Trophoblast cell (in vitro differentiated cells and primary cell): ENCODE results near the gene ALG9. TPM values are rescaled to one million over a fixed set of nuclear protein-coding genes. Genes with fewer than 3 reads are reported as not detected.

Experiments
- DNase-seq, 2 donors: peaks; one replicate each; pipeline ENCODE4 v3.0.0-alpha.2; 2016
- H2AFZ ChIP-seq: 2 replicates; pipeline ENCODE4 v1.6.1; 2013; ENCODE audit warnings: low read length, moderate library complexity, mild to moderate bottlenecking; ENCODE audit not compliant: insufficient read depth, poor library complexity
- H2AK5ac ChIP-seq: 2 replicates; pipeline ENCODE4 v1.6.1; 2013; ENCODE audit warnings: mild to moderate bottlenecking, low read length
- H2BK120ac ChIP-seq: 2 replicates; pipeline ENCODE4 v1.6.1; 2013; ENCODE audit warnings: low read length, mild to moderate bottlenecking, moderate library complexity; ENCODE audit not compliant: insufficient read depth, poor library complexity
- H2BK12ac ChIP-seq: 2 replicates; pipeline ENCODE4 v1.6.1; 2013; ENCODE audit warnings: mild to moderate bottlenecking, low read length, moderate library complexity
- H2BK5ac ChIP-seq: 2 replicates; pipeline ENCODE4 v1.6.1; 2013; ENCODE audit warnings: low read length, low read depth, moderate library complexity, mild to moderate bottlenecking; ENCODE audit not compliant: poor library complexity
- H3K14ac ChIP-seq: 2 replicates; pipeline ENCODE4 v1.6.1; 2013; ENCODE audit warnings: mild to moderate bottlenecking, low read length
- H3K18ac ChIP-seq: 2 replicates; pipeline ENCODE4 v1.6.1; 2013; ENCODE audit warnings: mild to moderate bottlenecking, low read length
- H3K23ac ChIP-seq: 2 replicates; pipeline ENCODE4 v1.6.1; 2013; ENCODE audit warnings: low read length
- H3K27ac ChIP-seq: 2 replicates; pipeline ENCODE4 v1.5.1; 2013; ENCODE audit warnings: low read depth, mild to moderate bottlenecking, inconsistent platforms, low read length, moderate library complexity
- H3K27me3 ChIP-seq: 2 replicates; pipeline ENCODE4 v1.6.1; 2013; ENCODE audit warnings: inconsistent platforms, mild to moderate bottlenecking, low read length, moderate library complexity; ENCODE audit not compliant: insufficient read depth
- H3K36me3 ChIP-seq, 2 experiments: 1 replicate in 1 of 2; 2 replicates in 1 of 2; pipeline ENCODE4 v1.6.1; 2013; ENCODE audit warnings: low read length in 2 of 2, mild to moderate bottlenecking in 2 of 2, moderate library complexity in 1 of 2; ENCODE audit not compliant: insufficient read depth in 2 of 2, control insufficient read depth in 1 of 2
- H3K4ac ChIP-seq: 2 replicates; pipeline ENCODE4 v1.6.1; 2013; ENCODE audit warnings: low read depth, mild to moderate bottlenecking, low read length, moderate library complexity
- H3K4me1 ChIP-seq, 2 experiments: 1 replicate in 1 of 2; 2 replicates in 1 of 2; pipeline ENCODE4 v1.6.1; 2013; ENCODE audit warnings: low read length in 2 of 2, mild to moderate bottlenecking in 2 of 2, moderate library complexity in 1 of 2; ENCODE audit not compliant: insufficient read depth in 2 of 2, control insufficient read depth in 1 of 2
- H3K4me2 ChIP-seq: 2 replicates; pipeline ENCODE4 v1.6.1; 2013; ENCODE audit warnings: inconsistent platforms, mild to moderate bottlenecking, low read length, moderate library complexity
- H3K4me3 ChIP-seq: 2 replicates; pipeline ENCODE4 v1.5.1; 2013; ENCODE audit warnings: mild to moderate bottlenecking, low read depth, low read length, inconsistent platforms
- H3K79me1 ChIP-seq: one replicate; pipeline ENCODE4 v1.6.1; 2013; ENCODE audit warnings: low read length
- H3K79me2 ChIP-seq: 2 replicates; pipeline ENCODE4 v1.6.1; 2013; ENCODE audit warnings: low read length, mild to moderate bottlenecking; ENCODE audit not compliant: control insufficient read depth, insufficient read depth, poor library complexity
- H3K9ac ChIP-seq: 2 replicates; pipeline ENCODE4 v1.6.1; 2013; ENCODE audit warnings: mild to moderate bottlenecking, low read length
- H3K9me3 ChIP-seq: 2 replicates; pipeline ENCODE4 v1.6.1; 2013; ENCODE audit warnings: low read depth, mild to moderate bottlenecking, control low read depth, inconsistent platforms, low read length; ENCODE audit not compliant: insufficient read depth
- H4K12ac ChIP-seq: 2 replicates; pipeline ENCODE4 v1.6.1; 2013; ENCODE audit warnings: low read depth, mild to moderate bottlenecking, low read length, moderate library complexity
- H4K8ac ChIP-seq: 2 replicates; pipeline ENCODE4 v1.6.1; 2013; ENCODE audit warnings: low read depth, mild to moderate bottlenecking, low read length, moderate library complexity
- H4K91ac ChIP-seq: one replicate; pipeline ENCODE4 v1.6.1; 2013; ENCODE audit warnings: low read depth, mild to moderate bottlenecking, low read length, moderate library complexity
- WGBS: extraction: QIAGEN DNeasy Blood & Tissue Kit; methylation state at CpG from one replicate; pipeline ENCODE4 v1.1.7; 2013; ENCODE audit warnings: missing lambda C conversion rate; ENCODE audit not compliant: insufficient read length, insufficient coverage; ENCODE audit errors: extremely low coverage; 5-methylcytosine and 5-hydroxymethylcytosine counted together
- polyA plus RNA-seq: library from polyadenylated mRNA; stranded (reverse); fragments of 200-250 nt; gene quantifications from 2 replicates; pipeline ENCODE4 v1.2.3, GENCODE V29; 2013

ALG9 gene
- polyA plus RNA-seq: 55.4 and 58.1 TPM in 2 replicates

- peak within 1 kb of the TSS; percentile 91 for H2BK120ac ChIP-seq
- peaks cover 3 to 5% of the 10 kb centered on the region in 2 experiments for H3K36me3 ChIP-seq
- H3K4me3 ChIP-seq: peak within 1 kb of the TSS; percentile 96
- peak within 1 kb of the TSS; percentile 55 for H2AFZ ChIP-seq
- H2BK12ac ChIP-seq: peak within 1 kb of the TSS; percentile 83
- H3K9me3 ChIP-seq: no peaks in the 10 kb centered on the region
- peak within 1 kb of the TSS; percentile 65 for H3K4me2 ChIP-seq
- H3K79me2 ChIP-seq: peaks cover 4% of the 10 kb centered on the region
- H4K12ac ChIP-seq: peak within 1 kb of the TSS; percentile 95
- no peaks in the 10 kb centered on the region for H3K4me1 ChIP-seq
- H3K4ac ChIP-seq: peak within 1 kb of the TSS; percentile 87
- peak; percentile 50 to 87 for DNase-seq
- peaks cover 8% of the 10 kb centered on the region for H3K79me1 ChIP-seq
- peak within 1 kb of the TSS; percentile 86 for H2BK5ac ChIP-seq
- peak within 1 kb of the TSS; percentile 99 for H4K8ac ChIP-seq
- no CpG with 5 or more reads among the region's 51 CpGs for WGBS
- H3K27me3 ChIP-seq: no peaks in the 10 kb centered on the region
- peak within 1 kb of the TSS; percentile 98 for H3K18ac ChIP-seq
- peak within 1 kb of the TSS; percentile 70 for H3K9ac ChIP-seq
- peak within 1 kb of the TSS; percentile 84 for H3K27ac ChIP-seq
- H4K91ac ChIP-seq: peak within 1 kb of the TSS; percentile 99
- peak within 1 kb of the TSS; percentile 99 for H3K14ac ChIP-seq
- H3K23ac ChIP-seq: no peak within 1 kb of the TSS
- H2AK5ac ChIP-seq: no peak within 1 kb of the TSS
Observed at GRCh38 chr11:111870886-111871692, at the start of gene ALG9. Gene ALG9 (minus strand): TSS chr11:111871581. CDS start chr11:111871482, 99 bp downstream.

- Histone ChIP-seq H3K9ac (no peak overlapping the region), H3K79me2 (peaks cover 2% of the 10 kb centered on the region), H3K36me3 (no peaks in the 10 kb centered on the region), H3K4me2 (no peak overlapping the region), H3K9me3 (peaks cover 2% of the 10 kb centered on the region), H3K79me1 (peaks cover 8% of the 10 kb centered on the region), H3K4me1 (peaks cover 12 to 15% of the 10 kb centered on the region in 2 experiments), H4K8ac (no peak overlapping the region), H3K23ac (no peak overlapping the region), H3K4ac (no peak overlapping the region), H3K27ac (no peak overlapping the region), H2AK5ac (no peak overlapping the region), H4K12ac (no peak overlapping the region), H3K27me3 (no peaks in the 10 kb centered on the region), H3K14ac (no peak overlapping the region), H3K18ac (no peak overlapping the region), H2BK120ac (no peak overlapping the region), H3K4me3 (no peak overlapping the region), H2BK5ac (no peak overlapping the region), H2AFZ (no peak overlapping the region), H4K91ac (no peak overlapping the region), H2BK12ac (no peak overlapping the region)
- WGBS: no CpG with 5 or more reads among the region's 2 CpGs
- DNase-seq: no peak
Observed at GRCh38 chr11:111920908-111921307, 49.5 kb upstream of the ALG9 start.

- Histone ChIP-seq H2BK12ac (peak within 1 kb of the TSS; percentile 87), H4K8ac (peak within 1 kb of the TSS; percentile 100), H3K4ac (peak within 1 kb of the TSS; percentile 89), H3K4me2 (peak within 1 kb of the TSS; percentile 61), H3K4me1 (peaks cover 6 to 7% of the 10 kb centered on the region in 2 experiments), H2AK5ac (peak within 1 kb of the TSS; percentile 99), H3K79me1 (peaks cover 5% of the 10 kb centered on the region), H2BK5ac (peak within 1 kb of the TSS; percentile 77), H4K91ac (peak within 1 kb of the TSS; percentile 97), H3K9me3 (no peaks in the 10 kb centered on the region), H3K79me2 (peaks cover 2% of the 10 kb centered on the region), H2BK120ac (peak within 1 kb of the TSS; percentile 82), H3K27ac (peak within 1 kb of the TSS; percentile 33), H3K9ac (peak within 1 kb of the TSS; percentile 13), H3K4me3 (no peak within 1 kb of the TSS), H3K23ac (no peak within 1 kb of the TSS), H2AFZ (peak within 1 kb of the TSS; percentile 98), H3K27me3 (no peaks in the 10 kb centered on the region), H3K36me3 (no peaks in the 10 kb centered on the region), H4K12ac (peak within 1 kb of the TSS; percentile 96), H3K18ac (peak within 1 kb of the TSS; percentile 95), H3K14ac (peak within 1 kb of the TSS; percentile 96)
- peak; percentile 96 for DNase-seq
- WGBS: no CpG with 5 or more reads among the region's 19 CpGs
Observed at GRCh38 chr11:111918390-111919256, 47.2 kb upstream of the ALG9 start, which contains the start of gene C11orf52. Gene C11orf52 (plus strand): TSS chr11:111918913. CDS start chr11:111918973, 60 bp downstream.

GRCh38 chr11:111917788-111918187 is 46.4 kb upstream of the ALG9 start:
- Histone ChIP-seq H3K4me3 (no peak overlapping the region), H2AFZ (no peak overlapping the region), H2AK5ac (no peak overlapping the region), H4K12ac (no peak overlapping the region), H3K79me1 (peaks cover 4% of the 10 kb centered on the region), H3K4me1 (peaks cover 3 to 4% of the 10 kb centered on the region in 2 experiments), H2BK120ac (no peak overlapping the region), H2BK12ac (no peak overlapping the region), H3K79me2 (peaks cover 2% of the 10 kb centered on the region), H3K27ac (no peak overlapping the region), H4K91ac (no peak overlapping the region), H3K9ac (peak overlapping the region; percentile 13), H3K23ac (no peak overlapping the region), H3K36me3 (no peaks in the 10 kb centered on the region), H2BK5ac (no peak overlapping the region), H3K4ac (no peak overlapping the region), H4K8ac (no peak overlapping the region), H3K18ac (no peak overlapping the region), H3K27me3 (no peaks in the 10 kb centered on the region), H3K9me3 (peaks cover 2% of the 10 kb centered on the region), H3K14ac (no peak overlapping the region), H3K4me2 (no peak overlapping the region)
- DNase-seq: no peak
- WGBS: no CpG with 5 or more reads among the region's 3 CpGs
